Liver (tissue), 9 donors: Measurements from ENCODE around the gene PMPCB. TPM values are rescaled to one million over a fixed set of nuclear protein-coding genes. Genes with fewer than 3 reads are reported as not detected.
A peak's percentile ranks its signal among the peaks of the same experiment; 100 is the strongest.

ENCODE experiments used
- DNase-seq: peaks from one replicate; pipeline ENCODE4 v3.0.0-alpha.2; 2017; ENCODE audit warnings: low spot score
- H3K27ac ChIP-seq, 2 donors: one replicate each; pipeline ENCODE4 v1.7.0; 2013; ENCODE audit warnings: inconsistent platforms in 2 of 2, low read length in 2 of 2, control low read depth in 1 of 2, low read depth in 1 of 2, mild to moderate bottlenecking in 1 of 2
- H3K27me3 ChIP-seq, 4 donors: one replicate each; pipeline versions ENCODE4 v1.6.1 to v1.7.0; 2013; ENCODE audit warnings: low read length in 3 of 4, inconsistent platforms in 1 of 4, mild to moderate bottlenecking in 1 of 4, moderate library complexity in 1 of 4; ENCODE audit not compliant: control insufficient read depth in 4 of 4, insufficient read depth in 4 of 4
- H3K36me3 ChIP-seq, 4 donors: one replicate each; pipeline versions ENCODE4 v1.6.1 to v1.7.0; 2013; ENCODE audit warnings: low read length in 3 of 4, mild to moderate bottlenecking in 3 of 4, low read depth in 1 of 4, moderate library complexity in 1 of 4; ENCODE audit not compliant: control insufficient read depth in 4 of 4, insufficient read depth in 3 of 4
- H3K4me1 ChIP-seq, 4 donors: one replicate each; pipeline versions ENCODE4 v1.6.1 to v1.7.0; 2013; ENCODE audit warnings: low read length in 3 of 4, mild to moderate bottlenecking in 3 of 4, moderate library complexity in 1 of 4; ENCODE audit not compliant: control insufficient read depth in 4 of 4, insufficient read depth in 4 of 4
- H3K4me3 ChIP-seq, 3 donors: one replicate each; pipeline versions ENCODE4 v1.6.1 to v1.7.0; 2013; ENCODE audit warnings: low read length in 3 of 3, control low read depth in 1 of 3, low read depth in 1 of 3, mild to moderate bottlenecking in 1 of 3
- H3K9ac ChIP-seq, 2 donors: one replicate each; pipeline ENCODE4 v1.7.0; 2013; ENCODE audit warnings: low read length in 2 of 2, mild to moderate bottlenecking in 2 of 2, moderate library complexity in 2 of 2, control low read depth in 1 of 2, low read depth in 1 of 2
- H3K9me3 ChIP-seq, 4 donors: one replicate each; pipeline versions ENCODE4 v1.6.1 to v1.7.0; 2013; ENCODE audit warnings: low read length in 3 of 4; ENCODE audit not compliant: control insufficient read depth in 4 of 4
- EGR1 ChIP-seq, 2 donors: IDR thresholded peaks; 2 replicates each; pipeline ENCODE4 v1.6.1; 2016 to 2018; ENCODE audit warnings: antibody characterized with exemption in 2 of 2, low read depth in 2 of 2
- FOXA1 ChIP-seq: IDR thresholded peaks from 2 replicates; pipeline ENCODE4 v1.6.1; 2016; ENCODE audit warnings: antibody characterized with exemption
- FOXA2 ChIP-seq: IDR thresholded peaks from 2 replicates; pipeline ENCODE4 v1.6.1; 2016; ENCODE audit warnings: antibody characterized with exemption
- GABPA ChIP-seq, 2 donors: IDR thresholded peaks in 1 of 2; conservative IDR thresholded peaks in 1 of 2; 2 replicates each; pipeline ENCODE4 v1.6.1; 2016; ENCODE audit warnings: antibody characterized with exemption in 2 of 2, mild to moderate bottlenecking in 1 of 2, moderate library complexity in 1 of 2
- HNF4A ChIP-seq, 2 donors: conservative IDR thresholded peaks; 2 replicates each; pipeline ENCODE4 v1.6.1; 2016; ENCODE audit warnings: antibody characterized with exemption in 2 of 2, mild to moderate bottlenecking in 2 of 2
- HNF4G ChIP-seq: IDR thresholded peaks from 2 replicates; pipeline ENCODE4 v1.6.1; 2016; ENCODE audit warnings: antibody characterized with exemption
- JUND ChIP-seq, 2 donors: IDR thresholded peaks; 2 replicates each; pipeline ENCODE4 v1.6.1; 2016; ENCODE audit warnings: antibody characterized with exemption in 2 of 2
- MAX ChIP-seq: IDR thresholded peaks from 2 replicates; pipeline ENCODE4 v1.6.1; 2016; ENCODE audit warnings: antibody characterized with exemption
- NR2F2 ChIP-seq: IDR thresholded peaks from 2 replicates; pipeline ENCODE4 v1.6.1; 2016; ENCODE audit warnings: antibody characterized with exemption
- RAD21 ChIP-seq, 2 donors: IDR thresholded peaks; 2 replicates each; pipeline ENCODE4 v1.6.1; 2016; ENCODE audit warnings: antibody characterized with exemption in 2 of 2, mild to moderate bottlenecking in 2 of 2
- RXRA ChIP-seq, 2 donors: IDR thresholded peaks; 2 replicates each; pipeline ENCODE4 v1.6.1; 2017 to 2018; ENCODE audit warnings: antibody characterized with exemption in 2 of 2, mild to moderate bottlenecking in 1 of 2
- SP1 ChIP-seq: IDR thresholded peaks from 2 replicates; pipeline ENCODE4 v1.6.1; 2018; ENCODE audit warnings: antibody characterized with exemption, mild to moderate bottlenecking
- TAF1 ChIP-seq: conservative IDR thresholded peaks from 2 replicates; pipeline ENCODE4 v1.6.1; 2016; ENCODE audit warnings: antibody characterized with exemption, mild to moderate bottlenecking
- YY1 ChIP-seq: IDR thresholded peaks from 2 replicates; pipeline ENCODE4 v1.6.1; 2016; ENCODE audit warnings: antibody characterized with exemption, mild to moderate bottlenecking
- ZBTB33 ChIP-seq: IDR thresholded peaks from 2 replicates; pipeline ENCODE4 v1.6.1; 2016; ENCODE audit warnings: antibody characterized with exemption
- WGBS: extraction: QIAGEN DNeasy Blood & Tissue Kit; methylation state at CpG from one replicate; pipeline ENCODE4 v1.1.7; 2013; 5-methylcytosine and 5-hydroxymethylcytosine counted together
- polyA plus RNA-seq, 2 donors: library from polyadenylated mRNA; stranded (reverse) in 1 of 2; unstranded in 1 of 2; fragments of 200-250 nt in 1 of 2; fragments of >200 nt in 1 of 2; fragmentation: Nextera tagmentation in 1 of 2; extraction: Ambion mirVana in 1 of 2; gene quantifications; one replicate each; pipeline versions ENCODE4 v1.2.1 to v1.2.3, GENCODE V29; 2013 to 2015
- total RNA-seq, 2 donors: library from RNA; depleted of rRNA; stranded (reverse); fragments of >200 nt; gene quantifications; one replicate each; pipeline ENCODE4 v1.2.3, GENCODE V29; 2014
- TF ChIP-seq, protein P1 (sequence below): IDR thresholded peaks from 2 replicates; pipeline ENCODE4 v1.6.1; 2016; ENCODE audit warnings: antibody characterized with exemption, mild to moderate bottlenecking
- TF ChIP-seq, protein P2 (sequence below): fragments of 150-350 bp; IDR thresholded peaks from 2 replicates; pipeline ENCODE4 v1.5.1; 2017; ENCODE audit warnings: improper control_type of control experiment, low read depth, low read length; ENCODE audit not compliant: missing input control
- TF ChIP-seq, protein P3 (sequence below): IDR thresholded peaks from 2 replicates; pipeline ENCODE4 v1.6.1; 2016; ENCODE audit warnings: antibody characterized with exemption
- donor health status: healthy.
- donor health status: healthy.
- donor health status: healthy.
- donor health status: healthy.
- donor health status: healthy.

The PMPCB gene
- total and polyA plus RNA-seq, 4 donors: 43.3 to 59.9 (median 53.7) TPM

DNA sequence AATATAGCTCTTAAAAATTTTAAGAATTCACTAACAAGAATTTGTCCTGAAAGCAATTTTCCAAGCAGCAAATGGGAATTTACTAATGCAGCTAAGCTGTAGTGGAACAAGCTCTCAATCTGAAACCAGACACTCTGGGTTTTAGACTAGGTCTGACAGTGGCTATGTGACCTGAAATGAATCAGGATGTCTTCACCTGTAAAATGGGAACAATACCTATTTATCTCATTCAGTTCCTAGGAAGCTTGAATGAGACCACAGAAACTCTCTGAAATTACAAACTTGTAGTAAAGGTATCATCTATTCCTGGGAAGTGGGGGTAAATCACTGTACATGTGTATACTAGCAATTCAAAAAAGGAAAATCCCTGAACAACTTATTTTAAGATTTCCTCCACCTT is 46.1 kb downstream of the PMPCB start (continued):
- TF ChIP-seq, protein P1, sequence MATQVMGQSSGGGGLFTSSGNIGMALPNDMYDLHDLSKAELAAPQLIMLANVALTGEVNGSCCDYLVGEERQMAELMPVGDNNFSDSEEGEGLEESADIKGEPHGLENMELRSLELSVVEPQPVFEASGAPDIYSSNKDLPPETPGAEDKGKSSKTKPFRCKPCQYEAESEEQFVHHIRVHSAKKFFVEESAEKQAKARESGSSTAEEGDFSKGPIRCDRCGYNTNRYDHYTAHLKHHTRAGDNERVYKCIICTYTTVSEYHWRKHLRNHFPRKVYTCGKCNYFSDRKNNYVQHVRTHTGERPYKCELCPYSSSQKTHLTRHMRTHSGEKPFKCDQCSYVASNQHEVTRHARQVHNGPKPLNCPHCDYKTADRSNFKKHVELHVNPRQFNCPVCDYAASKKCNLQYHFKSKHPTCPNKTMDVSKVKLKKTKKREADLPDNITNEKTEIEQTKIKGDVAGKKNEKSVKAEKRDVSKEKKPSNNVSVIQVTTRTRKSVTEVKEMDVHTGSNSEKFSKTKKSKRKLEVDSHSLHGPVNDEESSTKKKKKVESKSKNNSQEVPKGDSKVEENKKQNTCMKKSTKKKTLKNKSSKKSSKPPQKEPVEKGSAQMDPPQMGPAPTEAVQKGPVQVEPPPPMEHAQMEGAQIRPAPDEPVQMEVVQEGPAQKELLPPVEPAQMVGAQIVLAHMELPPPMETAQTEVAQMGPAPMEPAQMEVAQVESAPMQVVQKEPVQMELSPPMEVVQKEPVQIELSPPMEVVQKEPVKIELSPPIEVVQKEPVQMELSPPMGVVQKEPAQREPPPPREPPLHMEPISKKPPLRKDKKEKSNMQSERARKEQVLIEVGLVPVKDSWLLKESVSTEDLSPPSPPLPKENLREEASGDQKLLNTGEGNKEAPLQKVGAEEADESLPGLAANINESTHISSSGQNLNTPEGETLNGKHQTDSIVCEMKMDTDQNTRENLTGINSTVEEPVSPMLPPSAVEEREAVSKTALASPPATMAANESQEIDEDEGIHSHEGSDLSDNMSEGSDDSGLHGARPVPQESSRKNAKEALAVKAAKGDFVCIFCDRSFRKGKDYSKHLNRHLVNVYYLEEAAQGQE: no peak
- TF ChIP-seq RAD21 (IDR thresholded peaks at IDR 0.05): no peak
- no peak for TF ChIP-seq RXRA (IDR thresholded peaks at IDR 0.05)
- TF ChIP-seq HNF4G: no peak

GRCh38 chr7:103343758-103344452 is 46.7 kb downstream of the PMPCB start:
- WGBS: under 1% methylated on average over 26 of the region's 26 CpGs
- DNase-seq: no peak
- H3K27me3 ChIP-seq: no peaks in the 10 kb centered on the region
- H3K4me3 ChIP-seq: peak overlapping the region; percentile 86 to 100 (median 98)
- no peaks in the 10 kb centered on the region for H3K9me3 ChIP-seq
- peak overlapping the region; percentile 79 to 87 for H3K27ac ChIP-seq
- peaks cover 5 to 28% (median 18%) of the 10 kb centered on the region in 4 donors for H3K4me1 ChIP-seq
- peak overlapping the region; percentile 51 to 95 for H3K9ac ChIP-seq
- peaks cover 0 to 17% (median 11%) of the 10 kb centered on the region in 4 donors for H3K36me3 ChIP-seq
- TF ChIP-seq RAD21 (IDR thresholded peaks at IDR 0.05) (no peak), EGR1 (IDR thresholded peaks at IDR 0.05; ENCODE audit: low read depth in 2 of 2) (no peak), YY1 (no peak), TAF1 (no peak), FOXA2 (no peak), ZBTB33 (no peak), NR2F2 (no peak), RXRA (IDR thresholded peaks at IDR 0.05) (no peak), MAX (no peak), HNF4G (no peak), JUND (IDR thresholded peaks at IDR 0.05) (no peak), SP1 (no peak), HNF4A (conservative IDR thresholded peaks at IDR 0.05) (no peak), GABPA (IDR thresholded peaks at IDR 0.05 in 1 of 2, conservative IDR thresholded peaks at IDR 0.05 in 1 of 2) (no peak), FOXA1 (no peak)
- TF ChIP-seq, protein P2, sequence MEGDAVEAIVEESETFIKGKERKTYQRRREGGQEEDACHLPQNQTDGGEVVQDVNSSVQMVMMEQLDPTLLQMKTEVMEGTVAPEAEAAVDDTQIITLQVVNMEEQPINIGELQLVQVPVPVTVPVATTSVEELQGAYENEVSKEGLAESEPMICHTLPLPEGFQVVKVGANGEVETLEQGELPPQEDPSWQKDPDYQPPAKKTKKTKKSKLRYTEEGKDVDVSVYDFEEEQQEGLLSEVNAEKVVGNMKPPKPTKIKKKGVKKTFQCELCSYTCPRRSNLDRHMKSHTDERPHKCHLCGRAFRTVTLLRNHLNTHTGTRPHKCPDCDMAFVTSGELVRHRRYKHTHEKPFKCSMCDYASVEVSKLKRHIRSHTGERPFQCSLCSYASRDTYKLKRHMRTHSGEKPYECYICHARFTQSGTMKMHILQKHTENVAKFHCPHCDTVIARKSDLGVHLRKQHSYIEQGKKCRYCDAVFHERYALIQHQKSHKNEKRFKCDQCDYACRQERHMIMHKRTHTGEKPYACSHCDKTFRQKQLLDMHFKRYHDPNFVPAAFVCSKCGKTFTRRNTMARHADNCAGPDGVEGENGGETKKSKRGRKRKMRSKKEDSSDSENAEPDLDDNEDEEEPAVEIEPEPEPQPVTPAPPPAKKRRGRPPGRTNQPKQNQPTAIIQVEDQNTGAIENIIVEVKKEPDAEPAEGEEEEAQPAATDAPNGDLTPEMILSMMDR: no peak
- TF ChIP-seq, protein P1: no peak
- TF ChIP-seq, protein P3, sequence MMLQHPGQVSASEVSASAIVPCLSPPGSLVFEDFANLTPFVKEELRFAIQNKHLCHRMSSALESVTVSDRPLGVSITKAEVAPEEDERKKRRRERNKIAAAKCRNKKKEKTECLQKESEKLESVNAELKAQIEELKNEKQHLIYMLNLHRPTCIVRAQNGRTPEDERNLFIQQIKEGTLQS: no peak
